Endothelial cell of umbilical vein (primary cell): ENCODE data around the gene C12orf60.

ENCODE experiments used
- CTCF ChIP-seq, 2 donors: IDR thresholded peaks; 1 replicate in 1 of 2; 2 replicates in 1 of 2; pipeline ENCODE4 v1.5.1; 2011; ENCODE audit warnings: low read length in 2 of 2, mild to moderate bottlenecking in 2 of 2, moderate library complexity in 2 of 2, control low read depth in 1 of 2, inconsistent platforms in 1 of 2, low read depth in 1 of 2; ENCODE audit not compliant: insufficient read depth in 1 of 2; ENCODE audit errors: extremely low read depth in 1 of 2
- POLR2A ChIP-seq: IDR thresholded peaks from 2 replicates; pipeline ENCODE4 v1.6.1; 2012; ENCODE audit warnings: low read depth, mild to moderate bottlenecking, control low read depth, low read length

- TF ChIP-seq CTCF (IDR thresholded peaks at IDR 0.05; ENCODE audit: extremely low read depth in 1 of 2, insufficient read depth in 1 of 2, low read depth in 1 of 2, low read length in 2 of 2) (no peak), POLR2A (no peak)
These were observed 36.7 kb upstream of the C12orf60 start for GRCh38 chr12:14766649-14767215.
